Osteocyte (in vitro differentiated cells): ENCODE results near the gene SERPINB12. TPM values are rescaled to one million over a fixed set of nuclear protein-coding genes. Genes with fewer than 3 reads are reported as not detected.

Experiments
- DNase-seq: peaks from one replicate; pipeline ENCODE4 v3.0.0; 2021; ENCODE audit warnings: mixed read lengths; ENCODE audit not compliant: unreplicated experiment; ENCODE audit errors: extremely low spot score
- H3K27ac Mint-ChIP-seq: one replicate; pipeline ENCODE4 v1.8.0; 2021; ENCODE audit warnings: mild to moderate bottlenecking, mixed read lengths; ENCODE audit not compliant: unreplicated experiment
- H3K27me3 Mint-ChIP-seq: one replicate; pipeline ENCODE4 v1.8.0; 2021; ENCODE audit warnings: mixed read lengths; ENCODE audit not compliant: unreplicated experiment
- H3K36me3 Mint-ChIP-seq: one replicate; pipeline ENCODE4 v1.8.0; 2021; ENCODE audit warnings: mixed read lengths; ENCODE audit not compliant: unreplicated experiment
- H3K4me1 Mint-ChIP-seq: one replicate; pipeline ENCODE4 v1.8.0; 2021; ENCODE audit warnings: mixed read lengths; ENCODE audit not compliant: unreplicated experiment
- H3K4me3 Mint-ChIP-seq: one replicate; pipeline ENCODE4 v1.8.0; 2021; ENCODE audit warnings: mild to moderate bottlenecking, moderate library complexity, mixed read lengths; ENCODE audit not compliant: unreplicated experiment
- H3K9me3 Mint-ChIP-seq: one replicate; pipeline ENCODE4 v1.8.0; 2021; ENCODE audit warnings: mixed read lengths; ENCODE audit not compliant: unreplicated experiment
- CTCF ChIP-seq: fragments of 200-600 bp; sonication (generic); IDR thresholded peaks from 2 replicates; pipeline ENCODE4 v1.5.0; 2021; ENCODE audit warnings: antibody characterized with exemption, mild to moderate bottlenecking, moderate library complexity
- total RNA-seq: library from RNA; stranded (reverse); gene quantifications from 2 replicates; pipeline ENCODE4 v1.2.1, GENCODE V29; 2021

Gene SERPINB12
- total RNA-seq, 1 donor from 2014 or later, result not detected

- Mint-ChIP-seq H3K36me3 (no peaks in the 10 kb centered on the region), H3K27me3 (peaks cover 35% of the 10 kb centered on the region), H3K4me1 (no peaks in the 10 kb centered on the region), H3K27ac (no peak overlapping the region), H3K9me3 (no peaks in the 10 kb centered on the region), H3K4me3 (no peak overlapping the region)
- DNase-seq, result no peak
- no peak for TF ChIP-seq CTCF
Observed at GRCh38 chr18:63591725-63592124, 49.6 kb downstream of the SERPINB12 start.

- no peak for TF ChIP-seq CTCF
- Mint-ChIP-seq H3K4me3 (no peak overlapping the region), H3K27me3 (peaks cover 33% of the 10 kb centered on the region), H3K9me3 (no peaks in the 10 kb centered on the region), H3K36me3 (no peaks in the 10 kb centered on the region), H3K27ac (no peak overlapping the region), H3K4me1 (no peaks in the 10 kb centered on the region)
- no peak for DNase-seq
Observed at GRCh38 chr18:63592471-63592870, 50.3 kb downstream of the SERPINB12 start.

GRCh38 chr18:63596964-63597363, 54.8 kb downstream of the SERPINB12 start:
- no peak for TF ChIP-seq CTCF
- Mint-ChIP-seq H3K4me3 (no peak overlapping the region), H3K27ac (no peak overlapping the region), H3K27me3 (peaks cover 47% of the 10 kb centered on the region), H3K9me3 (no peaks in the 10 kb centered on the region), H3K36me3 (no peaks in the 10 kb centered on the region), H3K4me1 (no peaks in the 10 kb centered on the region)
- DNase-seq, result no peak

- DNase-seq, result no peak
- H3K4me3 Mint-ChIP-seq, result no peak overlapping the region
- peaks cover 64% of the 10 kb centered on the region for H3K27me3 Mint-ChIP-seq
- no peaks in the 10 kb centered on the region for H3K4me1 Mint-ChIP-seq
- no peaks in the 10 kb centered on the region for H3K9me3 Mint-ChIP-seq
- no peaks in the 10 kb centered on the region for H3K36me3 Mint-ChIP-seq
- no peak for TF ChIP-seq CTCF
- no peak overlapping the region for H3K27ac Mint-ChIP-seq
Observed at GRCh38 chr18:63603355-63603754, 61.2 kb downstream of the SERPINB12 start.

GRCh38 chr18:63603772-63604171, 61.6 kb downstream of the SERPINB12 start:
- no peak for DNase-seq
- TF ChIP-seq CTCF, result no peak
- Mint-ChIP-seq H3K4me1 (no peaks in the 10 kb centered on the region), H3K36me3 (no peaks in the 10 kb centered on the region), H3K27me3 (peaks cover 59% of the 10 kb centered on the region), H3K4me3 (no peak overlapping the region), H3K27ac (no peak overlapping the region), H3K9me3 (no peaks in the 10 kb centered on the region)
